Forelimb muscle (tissue), 1 donor: ENCODE data around the gene NOTCH1. TPM values are rescaled to one million over a fixed set of nuclear protein-coding genes. Genes with fewer than 3 reads are reported as not detected.

Experiments
- DNase-seq: peaks from one replicate; pipeline ENCODE4 v3.0.0-alpha.2; 2013; ENCODE audit warnings: low read depth
- polyA plus RNA-seq: library from polyadenylated mRNA; unstranded; fragments of 120-200 nt; gene quantifications from one replicate; pipeline ENCODE4 v1.2.1, GENCODE V29; 2013; ENCODE audit not compliant: insufficient read length

Gene NOTCH1
- polyA plus RNA-seq, 1 donor, result 24.8 TPM

GRCh38 chr9:136501686-136502085, 44.2 kb downstream of the NOTCH1 start:
- DNase-seq, result no peak

GRCh38 chr9:136499935-136500910, 45.6 kb downstream of the NOTCH1 start:
- DNase-seq, result no peak

- no peak for DNase-seq
Measured at GRCh38 chr9:136499071-136499934, 46.5 kb downstream of the NOTCH1 start.

- DNase-seq, result no peak
Measured at GRCh38 chr9:136497916-136498695, 47.7 kb downstream of the NOTCH1 start.

GRCh38 chr9:136496801-136497620, 48.8 kb downstream of the NOTCH1 start:
- DNase-seq, result no peak

- DNase-seq, result no peak
Measured at GRCh38 chr9:136496181-136496580, 49.7 kb downstream of the NOTCH1 start.

DNA sequence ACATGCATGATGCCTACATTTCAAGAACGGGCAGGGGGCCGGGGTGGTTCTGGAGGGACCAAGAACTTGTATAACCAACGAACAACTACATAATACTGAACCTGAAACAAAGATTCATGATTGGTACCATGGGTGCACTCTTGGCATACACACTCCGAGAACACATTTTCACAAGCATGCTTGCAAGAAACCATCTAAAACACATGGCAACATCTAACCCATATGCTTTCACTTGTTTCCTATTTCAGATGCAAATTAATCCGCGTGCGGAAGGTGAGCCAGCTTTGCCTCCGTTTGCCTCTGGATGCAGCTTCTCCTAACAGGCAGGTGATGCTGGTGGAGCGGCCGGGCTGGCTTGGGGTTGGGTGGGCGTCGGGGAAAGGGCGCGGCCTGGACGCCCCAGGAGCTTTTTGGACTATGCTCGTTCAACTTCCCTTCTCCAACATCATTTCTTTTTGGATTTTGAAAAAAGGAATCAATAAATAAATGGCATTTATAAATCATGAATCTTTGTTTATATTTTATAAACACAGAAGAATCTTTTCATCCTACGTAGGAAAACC, 50.5 kb downstream of the NOTCH1 start:
- no peak for DNase-seq

DNA sequence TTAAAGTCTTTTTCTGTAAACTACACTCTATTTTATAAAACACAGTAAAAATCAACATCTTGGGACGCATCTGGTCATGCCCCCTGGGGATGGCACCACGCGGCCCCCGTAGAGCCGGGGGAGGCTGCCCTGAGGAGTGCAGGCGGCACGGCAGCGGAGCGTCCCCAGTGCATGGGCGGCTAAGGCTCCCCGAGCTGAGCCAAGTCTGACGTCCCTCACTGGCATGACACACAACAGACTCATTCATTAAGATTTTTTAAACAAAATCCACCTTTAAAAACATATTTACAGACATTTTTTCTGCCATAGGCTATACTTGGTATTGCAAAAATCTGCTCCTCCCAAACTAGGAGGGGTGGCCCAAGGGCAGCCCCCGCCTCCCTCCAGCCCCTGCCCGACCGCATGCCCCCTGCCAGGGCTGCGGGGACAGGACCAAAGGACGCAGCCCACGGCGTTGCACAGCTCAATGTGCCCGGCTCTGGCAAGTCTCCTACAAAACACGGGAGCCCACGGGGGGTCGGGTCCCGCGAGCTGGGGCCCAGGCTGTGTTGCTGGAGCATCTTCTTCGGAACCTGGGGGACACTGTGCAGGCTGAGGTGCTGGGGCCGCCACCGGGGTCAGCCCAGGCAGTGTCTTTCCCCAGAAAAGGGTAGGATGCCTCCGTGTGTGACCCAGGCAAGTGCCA, 51.2 kb downstream of the NOTCH1 start:
- DNase-seq, result no peak

- no peak for DNase-seq
Measured at GRCh38 chr9:136494012-136494411, 51.8 kb downstream of the NOTCH1 start.

DNA sequence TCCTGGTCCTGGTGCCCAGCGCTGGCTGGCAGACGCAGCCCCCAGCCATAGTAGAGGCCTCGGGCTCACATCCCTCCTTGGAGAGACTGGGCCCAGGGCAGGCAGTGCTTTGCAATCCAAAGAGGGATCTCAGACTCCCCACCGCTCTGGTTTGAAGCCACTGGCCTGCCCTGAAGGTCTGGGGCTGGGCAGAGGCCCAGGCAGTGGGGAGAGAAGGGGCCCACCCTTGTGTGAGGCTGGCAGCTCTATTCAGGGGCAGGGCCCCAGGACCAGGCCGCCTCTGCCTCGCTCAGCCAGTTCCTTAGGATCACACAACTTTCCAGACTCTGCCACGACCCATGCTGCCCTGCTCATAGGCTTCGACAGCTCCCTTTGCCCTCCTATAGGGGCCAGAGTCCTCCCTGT, 52.3 kb downstream of the NOTCH1 start:
- DNase-seq, result no peak

DNA sequence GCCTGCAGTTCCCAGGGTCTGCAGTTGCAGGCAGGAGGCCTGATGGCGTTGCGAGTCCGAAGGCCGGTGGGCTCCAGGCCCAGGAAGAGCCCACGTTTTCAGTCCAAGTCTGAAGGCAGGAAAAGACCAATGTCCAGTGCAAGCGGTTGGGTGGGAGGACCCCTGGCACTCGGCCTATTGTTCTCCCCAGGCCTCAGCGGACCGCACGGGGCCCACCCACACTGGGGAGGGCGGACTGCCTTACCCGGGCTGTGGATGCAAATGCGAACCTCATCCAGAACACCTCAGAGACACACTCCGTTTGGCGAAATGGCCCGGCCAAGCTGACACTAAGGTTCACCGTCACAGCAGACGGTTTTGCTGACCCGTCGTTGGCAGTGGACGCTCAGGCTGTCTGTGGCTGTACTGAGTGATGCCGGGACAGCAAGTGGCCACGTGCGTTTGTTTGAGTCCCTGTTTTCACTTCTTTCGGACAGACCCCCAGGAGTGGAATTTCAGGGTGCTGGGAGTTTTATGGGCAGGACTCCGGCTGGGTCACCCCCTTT, 52.8 kb downstream of the NOTCH1 start:
- DNase-seq, result no peak

- no peak for DNase-seq
Measured at GRCh38 chr9:136489731-136490130, 56.1 kb downstream of the NOTCH1 start.

GRCh38 chr9:136488247-136489214, 57.3 kb downstream of the NOTCH1 start:
- no peak for DNase-seq

DNA sequence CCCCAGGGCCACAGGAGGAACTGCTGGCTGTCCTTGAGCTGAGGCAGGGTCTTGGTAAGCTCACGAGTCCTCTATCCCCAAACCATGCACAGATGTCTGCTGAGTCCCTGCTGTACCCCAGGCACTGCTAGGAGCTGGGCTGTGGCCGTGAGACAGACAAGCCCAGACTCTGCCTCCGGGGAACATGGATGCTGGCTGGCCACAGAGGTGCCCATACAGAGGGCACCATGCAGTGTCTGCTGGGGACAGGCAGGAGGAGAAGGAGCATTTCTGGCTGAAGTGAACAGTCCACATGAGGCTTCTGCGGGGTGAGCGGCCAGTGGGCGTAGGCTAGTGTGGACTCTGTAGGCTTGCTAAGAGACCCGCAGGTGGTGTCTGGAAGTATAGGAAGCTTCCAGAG, 58.2 kb downstream of the NOTCH1 start:
- no peak for DNase-seq

DNA sequence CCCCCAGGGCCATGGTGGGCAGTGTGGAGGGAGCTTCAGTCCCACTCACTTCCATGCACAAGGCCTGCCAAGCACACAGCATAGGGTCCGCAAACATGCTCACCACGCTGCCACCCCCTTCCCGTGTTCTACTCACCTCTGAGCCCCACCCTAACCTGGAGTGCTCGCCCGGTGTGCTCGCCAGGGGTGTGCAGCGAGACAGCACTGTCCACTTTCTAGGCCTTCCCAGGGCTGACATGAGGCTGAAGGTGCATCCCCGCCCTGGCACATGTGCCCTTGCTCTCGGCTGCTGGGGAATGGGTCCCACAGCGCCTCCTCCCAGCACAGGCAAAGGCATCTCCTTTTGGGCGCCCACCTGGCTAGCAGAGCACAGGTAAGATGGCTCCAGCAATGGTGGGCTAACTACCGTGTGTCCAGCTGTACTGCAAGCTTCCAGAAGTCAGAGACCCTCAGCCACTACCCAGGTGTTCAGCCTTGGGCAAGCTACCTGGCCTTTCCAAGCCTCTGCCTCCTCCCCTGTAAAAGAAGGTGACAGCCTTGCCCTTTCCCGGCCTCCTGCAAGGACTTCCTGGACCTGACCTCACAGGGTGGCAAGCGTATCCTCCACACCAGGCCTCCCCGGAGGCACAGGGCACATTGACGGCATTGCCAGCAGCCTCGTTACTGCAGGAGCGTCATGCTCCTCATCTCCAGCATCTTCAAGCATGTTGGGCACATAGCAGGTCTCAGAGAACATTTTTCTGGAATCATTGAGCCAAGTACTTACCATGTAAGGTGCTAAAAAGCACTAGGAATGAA, 58.8 kb downstream of the NOTCH1 start:
- no peak for DNase-seq

DNA sequence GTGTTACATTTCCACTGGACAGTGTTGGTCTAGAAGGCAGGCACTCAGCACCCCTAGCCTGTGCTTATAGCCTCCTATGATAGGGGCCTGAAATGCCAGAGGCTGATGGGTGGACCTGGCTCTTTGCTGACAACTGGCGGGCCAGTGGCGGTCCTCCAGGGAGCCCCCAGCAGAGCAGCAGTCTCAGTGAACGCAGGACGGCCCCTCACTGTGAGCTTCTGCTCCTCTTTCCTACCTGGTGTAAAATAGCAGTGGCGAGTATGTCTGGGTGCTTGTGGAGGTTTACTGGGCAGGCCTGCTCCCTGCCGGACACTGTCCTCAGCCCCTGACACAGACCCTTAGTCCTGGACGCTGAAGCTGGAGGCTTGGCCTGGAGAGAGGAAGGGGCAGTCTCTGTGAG, 59.7 kb downstream of the NOTCH1 start:
- DNase-seq, result no peak
